Measurements from ENCODE around the gene FBLN2.

The FBLN2 gene

DNA sequence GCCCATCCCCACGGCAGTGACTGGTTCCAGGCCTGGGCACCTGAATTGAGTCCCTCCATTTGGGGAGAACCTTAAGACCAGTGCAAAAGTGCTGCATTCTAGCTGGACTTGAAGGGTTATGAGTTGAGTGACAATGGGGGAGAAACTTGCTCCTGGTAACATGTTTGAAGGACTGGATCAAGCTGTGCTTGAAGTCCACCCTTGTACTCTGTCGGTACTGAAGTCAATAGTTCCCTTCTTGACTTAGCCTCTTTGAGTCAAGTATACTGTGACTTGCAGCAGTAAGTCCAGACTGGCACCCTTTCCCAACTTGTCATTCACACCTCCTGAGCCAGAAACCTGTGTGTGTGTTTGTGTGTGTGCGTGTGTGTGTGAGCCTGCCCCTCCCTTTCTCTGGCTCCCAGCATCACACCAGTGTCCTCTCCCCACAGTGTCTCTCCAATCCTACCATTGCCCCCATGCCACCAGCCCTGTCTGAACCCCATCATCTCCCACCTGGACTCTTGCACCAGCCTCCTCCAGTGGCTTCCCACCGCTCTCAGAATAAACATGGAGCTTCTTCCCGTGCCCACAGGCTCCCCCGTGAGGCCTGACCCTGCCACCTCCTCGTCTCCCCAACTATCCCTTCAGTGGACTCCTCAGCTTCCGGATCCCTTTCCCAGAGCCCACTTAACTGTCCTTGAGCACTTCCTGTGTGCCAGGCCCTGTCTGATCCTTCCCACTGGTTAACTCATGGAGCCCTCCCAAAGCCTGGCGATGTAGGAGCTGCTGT lies 10.2 kb upstream of the FBLN2 start:
- DNase-seq (ENCODE audit: low read depth): no peak
- TF ChIP-seq, protein P1, sequence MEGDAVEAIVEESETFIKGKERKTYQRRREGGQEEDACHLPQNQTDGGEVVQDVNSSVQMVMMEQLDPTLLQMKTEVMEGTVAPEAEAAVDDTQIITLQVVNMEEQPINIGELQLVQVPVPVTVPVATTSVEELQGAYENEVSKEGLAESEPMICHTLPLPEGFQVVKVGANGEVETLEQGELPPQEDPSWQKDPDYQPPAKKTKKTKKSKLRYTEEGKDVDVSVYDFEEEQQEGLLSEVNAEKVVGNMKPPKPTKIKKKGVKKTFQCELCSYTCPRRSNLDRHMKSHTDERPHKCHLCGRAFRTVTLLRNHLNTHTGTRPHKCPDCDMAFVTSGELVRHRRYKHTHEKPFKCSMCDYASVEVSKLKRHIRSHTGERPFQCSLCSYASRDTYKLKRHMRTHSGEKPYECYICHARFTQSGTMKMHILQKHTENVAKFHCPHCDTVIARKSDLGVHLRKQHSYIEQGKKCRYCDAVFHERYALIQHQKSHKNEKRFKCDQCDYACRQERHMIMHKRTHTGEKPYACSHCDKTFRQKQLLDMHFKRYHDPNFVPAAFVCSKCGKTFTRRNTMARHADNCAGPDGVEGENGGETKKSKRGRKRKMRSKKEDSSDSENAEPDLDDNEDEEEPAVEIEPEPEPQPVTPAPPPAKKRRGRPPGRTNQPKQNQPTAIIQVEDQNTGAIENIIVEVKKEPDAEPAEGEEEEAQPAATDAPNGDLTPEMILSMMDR (IDR thresholded peaks at IDR 0.05; ENCODE audit: low read depth, low read length, missing control alignments): no peak
- no peak overlapping the region for H3K4me3 ChIP-seq (ENCODE audit: low read depth, low read length)

DNA sequence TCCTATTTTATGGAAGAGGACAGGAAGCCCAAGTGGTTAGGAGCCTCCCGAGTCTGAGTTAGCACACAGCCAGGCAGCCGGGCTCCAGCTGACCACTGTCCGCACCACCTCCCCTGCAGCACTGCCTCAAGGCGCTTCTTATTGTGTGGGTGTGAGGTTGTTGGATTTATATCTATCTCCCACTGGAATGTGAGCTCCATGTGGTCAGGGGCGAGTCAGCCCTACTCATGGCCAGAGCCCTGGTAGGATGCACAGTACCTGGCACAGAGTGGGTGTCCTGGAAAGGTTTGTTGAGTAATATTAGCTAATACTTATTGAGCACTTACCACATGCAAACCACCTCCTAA lies 9.7 kb upstream of the FBLN2 start:
- DNase-seq (ENCODE audit: low read depth): no peak
- TF ChIP-seq, protein P1 (IDR thresholded peaks at IDR 0.05; ENCODE audit: low read depth, low read length, missing control alignments): no peak
- no peak overlapping the region for H3K4me3 ChIP-seq (ENCODE audit: low read depth, low read length)

DNA sequence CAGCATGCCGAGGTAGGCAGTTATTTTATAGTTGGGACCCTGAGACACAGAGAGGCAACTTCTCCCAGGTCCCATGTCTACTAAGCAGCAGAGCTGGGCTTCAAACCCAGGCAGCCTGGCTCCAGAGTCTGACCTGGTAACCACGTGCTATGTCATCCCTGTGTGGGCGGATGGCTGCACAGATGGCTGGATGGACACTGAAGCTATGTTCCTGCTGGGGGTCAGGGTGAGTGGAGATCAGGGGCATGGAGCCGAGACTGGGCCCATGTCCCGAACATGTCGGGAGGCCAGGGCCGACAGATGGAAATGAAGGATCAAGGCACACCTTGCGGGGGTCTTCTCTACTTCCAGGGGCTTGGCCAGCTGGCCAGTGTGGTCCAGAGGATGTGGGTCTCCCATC lies 9.3 kb upstream of the FBLN2 start:
- TF ChIP-seq, protein P1 (IDR thresholded peaks at IDR 0.05; ENCODE audit: low read depth, low read length, missing control alignments): no peak
- H3K4me3 ChIP-seq (ENCODE audit: low read depth, low read length): no peak overlapping the region
- no peak for DNase-seq (ENCODE audit: low read depth)

DNA sequence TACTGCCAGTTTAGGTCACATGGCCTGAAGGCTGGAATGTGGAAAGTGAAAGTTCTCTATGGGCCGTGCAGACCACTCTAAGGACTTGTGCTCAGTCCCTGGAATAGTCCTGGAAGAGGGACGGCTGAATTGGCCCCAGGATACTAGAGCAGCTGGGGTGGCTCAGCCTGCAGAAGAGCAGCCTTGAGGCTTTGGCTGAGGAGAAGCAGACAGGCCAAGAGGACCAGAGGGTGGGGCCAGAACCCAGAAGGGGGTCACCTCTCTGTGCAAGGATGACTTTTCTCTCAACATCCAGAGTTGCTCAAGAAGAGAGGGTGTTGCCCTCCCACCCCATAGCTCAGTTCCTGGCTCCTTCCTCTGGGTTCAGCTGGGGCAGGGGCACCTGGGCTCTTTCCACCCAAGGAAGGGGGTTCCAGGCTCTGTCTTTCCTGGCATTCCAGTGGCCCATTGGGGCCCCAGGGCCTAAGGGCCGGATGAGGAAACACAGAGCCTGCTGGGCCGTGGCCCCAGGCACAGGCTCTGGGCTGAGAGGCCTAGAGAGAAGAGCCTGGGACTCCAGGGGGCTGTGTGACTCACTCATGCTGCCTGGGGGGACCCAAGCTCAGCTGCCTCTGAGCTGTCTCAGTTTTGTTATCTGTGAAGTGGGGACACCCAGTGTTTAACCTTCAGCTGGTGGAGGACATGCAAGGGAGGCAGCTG lies 8.5 kb upstream of the FBLN2 start:
- TF ChIP-seq, protein P1 (IDR thresholded peaks at IDR 0.05; ENCODE audit: low read depth, low read length, missing control alignments): no peak
- H3K4me3 ChIP-seq (ENCODE audit: low read depth, low read length): no peak overlapping the region
- DNase-seq (ENCODE audit: low read depth): no peak

DNA sequence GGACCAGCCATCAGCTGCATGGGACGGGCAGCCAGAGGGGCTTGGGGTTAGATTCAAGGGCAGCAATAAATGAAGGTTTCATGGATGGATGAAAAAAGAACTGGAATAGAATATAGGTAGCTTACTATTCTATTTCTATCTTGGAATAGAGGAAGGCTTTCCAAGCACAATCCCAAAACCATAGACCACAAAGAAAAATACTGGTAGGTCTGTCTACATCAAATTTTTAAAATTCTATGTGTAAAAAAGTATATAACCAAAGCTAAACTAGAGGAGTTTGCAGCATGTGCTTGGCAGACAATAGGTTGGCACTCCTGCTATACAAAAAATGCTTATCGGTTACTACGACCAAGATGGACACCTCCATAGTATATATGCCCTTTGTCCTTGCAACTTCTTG lies 7.2 kb upstream of the FBLN2 start:
- TF ChIP-seq, protein P1 (IDR thresholded peaks at IDR 0.05; ENCODE audit: low read depth, low read length, missing control alignments): no peak
- no peak overlapping the region for H3K4me3 ChIP-seq (ENCODE audit: low read depth, low read length)
- no peak for DNase-seq (ENCODE audit: low read depth)

DNA sequence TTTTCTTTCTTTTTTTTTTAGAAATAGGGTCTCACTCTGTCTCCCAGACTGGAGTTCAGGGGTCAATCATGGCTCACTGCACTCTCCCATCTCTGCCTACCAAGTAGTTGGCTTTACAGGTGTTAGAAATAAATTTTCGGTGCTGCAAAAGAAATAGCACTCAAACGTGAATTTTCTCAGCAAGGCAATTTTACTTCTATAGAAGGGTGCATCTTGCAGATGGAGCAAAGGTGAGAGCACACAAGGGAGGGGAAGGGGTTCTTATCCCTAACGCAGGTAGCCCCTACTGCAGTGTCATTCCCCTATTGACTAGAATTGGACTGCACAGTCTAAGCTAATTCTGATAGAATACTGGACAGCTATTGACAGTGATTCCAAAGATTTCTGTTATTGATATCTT lies 6.8 kb upstream of the FBLN2 start:
- H3K4me3 ChIP-seq (ENCODE audit: low read depth, low read length): no peak overlapping the region
- TF ChIP-seq, protein P1 (IDR thresholded peaks at IDR 0.05; ENCODE audit: low read depth, low read length, missing control alignments): no peak
- no peak for DNase-seq (ENCODE audit: low read depth)
